ENCODE results near the gene SEZ6. TPM values are rescaled to one million over a fixed set of nuclear protein-coding genes. Genes with fewer than 3 reads are reported as not detected.

The SEZ6 gene
- total RNA-seq, 1 experiment from 2014 or later, result 0.52 TPM

DNA sequence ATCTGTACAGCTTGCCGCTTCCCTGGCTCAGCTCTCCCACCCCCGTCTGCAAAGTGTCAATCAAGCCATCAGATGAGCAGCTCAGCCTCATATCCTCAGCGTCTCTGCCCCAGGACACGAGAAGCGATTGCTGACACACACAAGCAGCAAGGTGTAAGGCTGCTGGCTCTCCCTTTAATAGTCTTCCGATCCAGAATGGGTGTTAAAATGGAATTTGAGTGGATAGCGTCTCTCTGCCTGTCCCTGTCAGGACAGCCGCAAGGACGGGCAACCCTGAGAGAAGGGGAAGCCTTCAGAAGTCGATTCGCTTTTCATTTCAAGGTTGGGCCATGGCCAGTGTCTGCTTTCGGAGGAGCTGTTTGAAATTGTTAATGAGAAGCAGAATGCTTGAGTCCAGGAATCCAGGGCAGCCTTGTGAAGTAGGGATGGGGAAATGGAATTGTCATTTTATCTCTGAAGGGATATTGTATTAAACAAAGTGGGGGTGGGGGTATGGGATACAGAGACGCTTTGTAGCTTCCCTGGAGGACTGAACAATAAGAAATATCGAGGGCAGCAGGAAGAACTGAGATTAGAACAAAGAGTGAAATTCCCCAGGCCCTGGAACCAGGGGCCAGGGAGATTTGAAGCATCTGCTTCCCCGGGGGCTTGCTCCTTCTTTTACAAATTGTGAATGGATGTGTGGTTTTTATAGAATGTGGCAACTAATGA lies 32.4 kb upstream of the SEZ6 start:
- DNase-seq (ENCODE audit: low spot score), result no peak

DNA sequence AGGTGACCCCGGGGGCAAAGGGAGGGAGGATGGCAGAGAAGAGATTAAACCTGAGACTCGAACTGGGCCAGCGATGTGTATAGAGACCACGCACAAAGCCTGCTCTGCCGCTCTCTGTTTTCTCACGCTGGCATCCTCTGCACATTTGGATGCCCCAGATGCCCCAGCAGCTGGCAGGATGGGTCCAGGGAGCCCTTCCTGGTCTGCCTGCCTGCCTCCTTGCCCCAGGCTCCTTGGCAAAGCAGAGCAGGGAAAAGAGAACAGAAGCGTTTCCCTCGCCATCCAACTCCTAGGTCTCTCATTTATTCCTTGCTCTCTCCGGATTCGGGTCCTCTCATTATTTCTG lies 31.9 kb upstream of the SEZ6 start:
- DNase-seq (ENCODE audit: low spot score), result no peak

DNA sequence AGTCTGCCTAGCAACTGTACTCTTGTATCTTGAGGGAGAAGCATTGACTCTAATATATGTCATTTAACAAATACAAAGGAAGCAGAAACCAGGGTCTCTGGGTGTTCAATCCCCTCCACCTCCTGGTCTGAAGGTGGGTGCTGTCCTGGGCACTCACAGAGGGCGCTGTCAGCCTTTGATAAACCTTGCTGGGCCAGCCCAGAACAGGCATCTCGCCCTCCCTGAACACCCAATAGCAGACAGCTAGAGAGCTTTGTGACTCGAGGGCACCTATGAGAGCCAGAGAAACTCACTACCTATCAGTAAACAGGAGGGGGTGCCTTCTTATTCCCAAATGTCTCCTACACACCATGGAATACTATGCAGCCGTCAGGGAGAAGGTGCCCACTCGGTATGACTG lies 30.8 kb upstream of the SEZ6 start:
- no peak for DNase-seq (ENCODE audit: low spot score)

DNA sequence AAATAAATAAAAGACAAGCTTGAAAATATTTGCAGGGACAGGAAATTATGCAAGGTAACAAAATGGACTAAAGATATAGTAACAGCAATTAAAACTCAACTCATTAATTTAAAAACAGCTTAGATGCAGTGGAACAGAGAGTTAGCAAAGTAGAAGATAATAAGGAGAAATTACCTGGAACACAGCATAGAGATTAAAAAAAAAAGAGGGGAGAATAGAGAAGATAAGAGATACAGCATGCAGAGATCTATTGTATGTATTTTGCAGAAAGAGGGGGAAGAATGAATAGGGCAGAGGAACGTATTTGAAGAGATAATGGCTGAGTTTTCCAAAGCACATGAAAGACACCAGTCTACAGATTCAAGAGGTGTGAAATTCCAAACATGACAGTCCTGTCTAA lies 28.7 kb upstream of the SEZ6 start:
- DNase-seq (ENCODE audit: low spot score), result no peak

DNA sequence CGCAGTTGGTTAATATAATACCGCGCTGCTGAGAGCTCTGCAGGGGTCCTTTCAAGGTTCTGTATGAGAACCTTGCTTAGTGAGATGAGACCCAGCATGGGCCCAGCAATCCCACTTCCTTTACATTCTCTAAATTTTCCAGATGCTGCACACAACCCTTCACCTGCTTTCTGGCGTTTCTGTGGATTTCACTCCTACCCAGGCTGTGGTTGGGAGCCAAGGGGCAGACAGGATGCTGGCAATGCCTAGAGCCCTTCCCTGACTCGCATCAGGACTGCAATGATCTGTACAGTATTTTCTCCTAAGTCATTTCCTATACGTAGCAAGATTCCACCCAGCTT lies 27.0 kb upstream of the SEZ6 start:
- DNase-seq (ENCODE audit: low spot score), result no peak

DNA sequence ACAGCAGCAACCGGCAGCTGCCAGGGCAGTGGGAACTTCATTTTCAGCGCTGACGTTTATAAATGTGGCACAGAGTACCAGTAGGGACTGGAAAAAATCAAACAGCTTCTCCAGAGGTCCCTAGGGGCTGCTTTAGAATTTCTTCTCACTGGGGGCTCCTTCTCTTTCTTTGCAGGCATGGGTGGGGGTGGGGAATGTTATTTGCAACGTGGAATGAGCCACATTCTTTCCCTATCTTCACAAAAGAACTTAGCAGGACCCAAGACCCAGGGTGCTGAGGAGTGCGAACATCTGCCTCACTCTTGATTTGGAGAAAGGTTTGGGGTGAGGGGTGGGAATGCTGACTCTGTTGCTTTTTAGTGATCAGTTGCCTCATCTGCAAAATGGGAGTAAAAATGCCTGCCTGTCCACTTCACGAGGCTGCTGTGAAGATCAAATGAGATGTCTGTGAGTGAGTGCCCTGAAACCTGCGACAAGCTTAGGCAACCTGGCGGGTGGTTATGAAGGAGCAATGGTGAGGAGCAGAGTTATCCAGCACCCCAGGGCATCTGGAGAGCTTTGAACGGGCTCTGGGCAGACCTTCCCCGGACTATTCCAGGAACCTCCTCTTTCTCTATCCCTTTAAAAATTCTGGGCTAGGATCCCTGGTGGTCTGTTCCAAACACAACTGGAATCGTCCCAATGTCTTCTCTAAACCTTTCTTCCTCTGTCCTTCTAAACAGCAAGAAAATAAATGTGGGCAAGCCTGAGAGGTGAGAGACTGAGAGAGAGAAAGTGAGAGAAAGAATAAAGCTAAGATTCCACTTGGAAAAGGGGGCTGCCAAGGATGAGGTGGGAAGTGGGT lies 26.4 kb upstream of the SEZ6 start:
- DNase-seq (ENCODE audit: low spot score), result no peak

DNA sequence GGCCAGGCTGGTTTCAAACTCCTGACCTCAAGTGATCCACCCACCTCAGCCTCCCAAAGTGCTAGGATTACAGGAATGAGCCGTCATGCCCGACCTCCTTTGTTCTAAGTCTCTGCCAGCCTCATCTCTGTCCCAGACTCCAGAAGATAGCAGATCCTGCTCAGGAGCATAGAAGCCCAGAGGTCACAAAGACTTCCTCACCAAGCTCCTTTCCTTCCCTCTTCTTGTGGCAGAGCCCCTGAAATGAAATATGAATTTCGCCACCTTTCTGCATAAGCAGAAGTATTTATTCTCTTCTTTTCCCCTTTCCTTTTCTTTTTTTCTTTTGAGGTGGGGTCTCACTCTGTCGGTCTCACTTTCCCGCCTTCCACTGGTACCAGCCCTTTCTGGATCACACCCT lies 25.7 kb upstream of the SEZ6 start:
- DNase-seq (ENCODE audit: low spot score), result no peak

DNA sequence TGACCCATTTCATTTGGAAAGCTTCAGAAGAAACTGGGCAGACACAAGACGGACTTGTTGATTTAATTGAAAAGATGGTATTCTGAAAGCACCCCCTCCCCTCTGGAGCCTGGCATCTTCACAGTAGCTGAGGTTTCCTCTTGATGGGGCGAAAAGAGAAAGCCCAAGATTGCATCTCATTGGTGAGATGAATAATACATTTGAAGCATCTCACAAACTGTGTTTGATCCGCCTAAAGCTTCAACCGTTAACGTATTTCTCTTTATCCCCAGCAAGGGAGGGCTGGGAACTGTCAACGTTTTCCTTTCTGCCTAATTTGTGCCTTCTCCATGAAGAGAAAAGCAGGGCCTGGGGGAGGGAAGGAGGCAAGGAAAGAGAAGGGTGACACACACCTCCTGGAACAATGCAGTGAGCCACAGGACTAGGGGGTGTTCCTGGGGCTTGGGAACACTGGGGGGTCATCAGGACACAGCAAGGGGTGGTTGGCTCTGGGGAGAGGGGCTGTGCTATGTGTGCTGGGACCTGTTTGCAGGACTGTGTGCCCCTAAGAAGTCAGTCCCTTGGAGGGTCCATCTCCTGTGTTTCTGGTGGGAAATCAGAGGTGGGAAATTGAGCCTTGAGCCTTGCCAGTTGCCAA lies 18.6 kb upstream of the SEZ6 start:
- DNase-seq (ENCODE audit: low spot score), result no peak

DNA sequence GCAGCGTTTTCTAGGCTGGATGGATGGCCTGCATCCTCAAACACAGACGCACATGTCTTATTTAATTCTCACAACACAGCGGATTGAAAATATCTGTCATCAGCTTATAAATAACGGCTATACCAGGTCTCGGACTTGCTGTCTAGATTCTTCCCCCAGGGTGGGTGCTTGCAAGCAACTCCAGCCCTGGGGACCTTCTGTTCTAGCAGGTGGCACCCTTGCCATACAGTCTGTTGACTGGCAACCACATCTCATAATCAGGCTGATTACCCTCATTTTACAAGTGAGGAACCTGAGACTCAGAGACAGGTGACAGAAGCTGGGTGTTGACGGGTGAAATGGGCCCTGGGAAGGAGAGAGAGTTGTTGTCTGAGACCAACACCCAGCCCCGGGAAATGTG lies 16.2 kb upstream of the SEZ6 start:
- no peak for DNase-seq (ENCODE audit: low spot score)

DNA sequence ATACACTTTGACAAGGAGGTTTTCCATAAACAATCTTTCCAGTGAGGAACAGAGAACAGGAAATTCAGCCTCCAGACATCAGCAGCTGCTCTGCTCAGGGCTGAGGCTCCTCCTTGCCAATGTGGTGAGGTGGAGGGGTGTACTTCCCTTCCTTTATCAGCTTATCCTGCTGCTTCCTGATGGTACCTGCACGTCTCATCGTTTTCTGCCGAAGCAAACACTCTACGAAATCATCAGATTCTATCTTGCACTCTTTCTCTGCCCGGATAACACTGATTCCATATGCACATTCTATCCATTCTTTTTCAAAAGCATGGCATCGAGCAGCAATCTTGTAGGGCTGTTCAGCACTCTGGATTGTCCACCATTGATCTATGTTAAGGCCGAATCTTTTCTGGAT lies 15.4 kb upstream of the SEZ6 start:
- no peak for DNase-seq (ENCODE audit: low spot score)

DNA sequence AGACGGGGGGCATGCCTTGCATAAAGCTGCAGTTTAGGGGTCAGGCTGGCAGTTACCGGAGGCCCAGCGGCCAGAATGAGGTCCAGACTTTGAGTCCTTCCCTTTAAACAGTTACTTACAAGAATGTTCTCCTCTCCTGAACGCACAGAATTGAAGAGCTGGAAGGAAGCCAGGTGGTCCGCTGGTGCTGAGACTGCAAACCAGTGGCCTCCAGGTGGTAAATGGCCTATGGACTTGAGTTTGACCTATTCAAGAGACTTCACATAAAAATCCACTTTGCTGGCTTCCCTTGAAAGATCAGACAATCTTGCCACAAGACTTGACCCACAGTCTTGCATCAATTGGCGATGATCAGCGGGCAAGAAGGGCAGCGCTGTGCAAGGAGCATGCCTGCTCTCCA lies 14.7 kb upstream of the SEZ6 start:
- no peak for DNase-seq (ENCODE audit: low spot score)

DNA sequence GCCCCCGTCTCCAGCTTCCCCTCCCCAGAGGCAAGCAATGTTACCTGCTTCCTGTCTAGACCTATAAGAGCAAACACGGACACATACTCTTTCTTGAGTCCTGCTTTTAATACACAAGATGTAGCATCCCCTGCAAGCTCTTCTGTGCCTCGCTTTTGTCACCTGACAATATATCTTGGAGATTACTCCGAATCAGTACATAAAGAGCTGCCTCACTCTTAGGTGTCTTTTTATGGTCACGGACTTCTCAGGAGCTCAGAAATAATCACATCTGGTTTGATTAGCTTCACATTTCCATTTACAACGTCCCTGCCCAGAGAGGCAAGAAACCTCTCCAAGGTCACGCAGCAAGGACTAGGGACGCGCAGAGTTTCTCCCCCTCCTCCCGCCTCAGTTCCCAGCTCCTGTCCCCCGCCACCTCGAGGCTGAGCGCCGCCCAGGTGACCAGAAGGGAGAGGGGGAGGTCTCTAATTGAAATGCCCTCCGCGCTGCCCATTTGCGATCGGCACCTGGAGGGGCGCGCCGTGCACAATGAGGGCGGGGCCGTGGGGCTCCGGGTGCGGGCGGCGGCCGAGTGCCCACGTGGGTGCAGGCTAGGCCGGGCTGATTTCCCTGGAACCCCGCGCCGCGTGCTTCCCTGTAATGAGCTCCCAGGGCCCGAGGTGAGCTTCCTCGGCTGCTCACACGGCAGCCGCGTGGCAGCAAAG lies 13.8 kb upstream of the SEZ6 start:
- DNase-seq (ENCODE audit: low spot score), result no peak

DNA sequence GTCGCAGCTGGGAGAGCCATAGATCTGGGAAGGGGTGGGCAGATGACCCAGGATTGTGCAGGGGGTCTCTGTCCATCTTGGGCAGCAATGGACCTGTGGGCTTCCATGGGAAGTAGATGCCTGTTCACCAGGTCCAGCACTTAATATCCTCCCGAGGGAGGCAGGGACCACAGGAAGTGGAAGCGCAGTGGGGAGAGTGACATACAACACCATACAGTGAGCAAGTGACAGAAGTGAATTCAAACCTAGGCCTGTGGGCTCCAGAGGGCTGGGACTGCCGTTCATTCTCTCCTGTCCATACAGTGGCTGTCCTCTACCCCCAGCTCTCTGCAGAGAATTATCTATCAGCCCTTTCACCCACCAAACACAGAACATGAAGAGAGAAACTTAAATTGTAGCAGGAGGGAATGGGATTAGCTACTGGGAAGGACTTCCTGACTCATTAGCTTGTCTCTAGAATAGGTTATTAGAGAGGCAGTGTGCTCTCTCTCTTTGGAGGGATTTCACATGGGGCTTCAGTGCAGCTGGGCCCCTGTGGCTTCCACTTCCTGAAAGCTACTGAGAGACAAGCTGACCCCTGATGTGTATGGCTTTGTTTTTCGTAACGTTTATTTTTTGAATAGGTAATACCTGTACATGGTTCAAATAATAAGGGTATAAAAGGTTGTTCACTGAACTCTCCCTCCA lies 13.1 kb upstream of the SEZ6 start:
- no peak for DNase-seq (ENCODE audit: low spot score)

DNA sequence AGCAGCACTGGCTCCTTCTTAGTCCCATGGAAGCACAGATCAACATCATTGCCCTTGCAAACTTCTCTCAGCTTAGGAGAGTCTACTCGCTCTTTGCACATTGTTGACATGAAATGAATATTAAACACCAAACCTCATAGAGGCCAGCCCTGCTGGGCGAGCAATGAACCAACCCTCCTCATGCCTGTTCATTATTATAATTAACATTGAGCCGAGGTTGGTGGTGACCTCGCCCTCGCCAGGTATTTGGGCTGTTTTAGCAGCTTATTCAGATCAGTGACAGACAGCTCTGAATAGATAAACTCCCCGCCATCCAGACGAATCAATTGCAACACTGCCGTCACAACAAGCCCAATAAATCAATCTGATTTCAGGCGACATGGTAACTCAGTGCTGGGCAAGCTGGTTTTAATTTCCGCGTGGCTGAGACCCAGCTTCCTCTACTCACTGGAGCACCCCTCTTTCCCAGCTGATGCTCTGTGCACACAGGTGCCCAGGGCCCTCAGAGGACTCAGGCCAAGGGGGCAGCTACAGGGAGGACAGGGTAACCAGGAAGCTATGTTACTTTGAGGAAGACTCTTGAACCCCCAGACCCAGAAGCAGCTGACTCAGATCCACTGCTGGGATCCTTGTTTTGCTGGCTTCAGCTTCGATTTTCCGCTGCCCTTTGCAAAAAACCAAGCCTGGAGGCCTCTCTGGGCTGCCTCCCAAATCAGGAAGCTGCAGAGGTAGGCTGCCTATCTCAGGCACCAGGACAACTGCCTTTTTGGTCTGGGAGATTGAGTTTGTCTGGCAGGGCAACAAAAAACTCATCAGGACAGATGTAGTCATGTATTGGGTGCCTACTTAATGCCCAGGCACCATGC lies 10.7 kb upstream of the SEZ6 start:
- DNase-seq (ENCODE audit: low spot score), result no peak

DNA sequence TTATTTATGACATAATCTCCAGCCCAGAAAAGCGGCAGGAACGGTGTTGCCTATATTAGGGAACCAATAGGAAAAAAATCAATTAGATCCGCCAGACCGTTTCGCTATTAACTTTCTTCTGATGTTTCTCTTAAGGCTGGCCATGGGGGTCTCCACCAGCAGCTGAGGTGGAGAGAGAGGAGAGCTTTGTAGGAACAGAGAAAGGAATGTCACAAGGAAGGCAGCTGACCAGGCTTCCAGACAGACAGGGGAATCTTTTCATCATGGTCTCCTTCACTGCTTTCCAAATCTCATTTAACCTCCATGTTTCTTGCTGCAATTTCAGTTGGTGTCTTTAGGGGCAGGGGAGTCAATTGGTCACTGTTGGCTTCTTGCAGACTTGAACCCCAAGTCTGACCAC lies 8.9 kb upstream of the SEZ6 start:
- DNase-seq (ENCODE audit: low spot score), result no peak

DNA sequence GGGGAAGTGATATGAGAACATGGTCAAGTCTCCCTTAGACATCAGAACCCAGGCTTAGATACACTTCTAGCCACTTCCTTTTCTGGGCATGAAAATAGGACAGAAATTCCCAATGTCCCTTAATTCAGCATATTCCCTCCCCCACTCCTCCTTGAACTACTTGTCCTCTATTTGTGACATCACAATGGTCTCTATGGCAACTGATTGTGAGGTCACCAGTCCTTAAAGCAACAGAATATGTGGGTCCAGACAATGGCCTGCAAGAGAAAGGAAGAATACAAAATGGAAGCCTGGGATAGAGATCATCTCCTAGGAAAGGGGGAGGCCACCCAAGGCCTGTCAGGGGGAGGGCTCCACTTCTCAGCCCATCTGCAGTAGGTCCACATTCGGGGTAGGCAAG lies 6.7 kb upstream of the SEZ6 start:
- no peak for DNase-seq (ENCODE audit: low spot score)

DNA sequence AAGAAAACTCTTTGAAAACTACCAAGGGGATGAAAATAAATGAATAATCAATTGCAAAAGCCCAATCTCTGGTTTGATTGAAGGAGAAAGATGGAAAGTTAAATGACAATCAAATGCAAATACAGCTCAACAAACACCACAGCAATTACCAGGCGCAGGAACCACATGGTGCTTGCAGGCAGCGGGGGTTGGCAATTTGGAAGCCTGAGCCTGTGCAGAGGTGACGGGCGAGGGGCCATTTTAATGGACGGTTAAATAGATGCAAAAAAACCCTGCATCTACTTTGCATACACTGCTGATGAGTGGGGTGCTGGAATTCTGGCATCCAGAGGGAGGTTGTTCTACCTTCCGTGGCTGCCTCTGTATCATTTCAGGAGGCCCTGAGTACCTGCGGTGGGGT lies 4.8 kb upstream of the SEZ6 start:
- no peak for DNase-seq (ENCODE audit: low spot score)

DNA sequence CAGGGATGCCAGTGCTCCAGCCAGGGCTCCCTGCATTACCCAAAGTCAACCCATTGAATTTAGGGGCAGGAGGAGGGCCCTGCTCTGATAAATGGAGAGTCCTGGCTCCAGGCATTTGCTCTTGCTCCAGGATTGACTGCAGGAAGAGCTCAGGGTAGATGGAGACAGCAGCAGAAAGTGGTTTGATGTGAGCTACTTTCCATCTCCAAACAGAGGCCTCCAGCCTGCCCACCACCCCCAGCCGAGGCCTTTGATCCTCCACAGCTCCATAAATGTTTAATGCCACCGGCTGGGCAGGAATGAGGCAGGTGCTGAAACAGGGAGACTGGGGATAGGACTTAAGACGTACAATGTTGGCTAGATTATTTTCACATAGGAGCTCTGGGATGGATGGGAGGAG lies 4.3 kb upstream of the SEZ6 start:
- no peak for DNase-seq (ENCODE audit: low spot score)

DNA sequence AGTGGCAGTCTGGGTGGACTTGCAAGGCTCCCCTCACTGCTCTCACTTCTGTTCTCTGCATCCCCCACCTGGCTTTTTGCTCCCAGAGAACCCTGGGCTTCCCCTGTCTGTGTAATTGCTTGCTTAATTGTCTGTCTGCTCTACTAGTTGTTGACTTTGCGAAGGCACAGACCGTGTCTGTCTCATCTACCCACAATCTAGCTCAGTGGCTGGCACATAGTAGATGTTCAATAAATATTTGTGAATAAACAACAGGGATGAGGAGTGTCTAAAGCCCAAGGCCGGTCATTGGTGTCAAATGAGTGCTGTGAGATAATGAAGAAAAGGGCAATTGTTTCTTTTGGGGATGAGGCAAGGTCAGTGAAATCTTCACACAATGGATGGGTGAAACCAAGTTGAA lies 2.8 kb upstream of the SEZ6 start:
- DNase-seq (ENCODE audit: low spot score), result no peak

DNA sequence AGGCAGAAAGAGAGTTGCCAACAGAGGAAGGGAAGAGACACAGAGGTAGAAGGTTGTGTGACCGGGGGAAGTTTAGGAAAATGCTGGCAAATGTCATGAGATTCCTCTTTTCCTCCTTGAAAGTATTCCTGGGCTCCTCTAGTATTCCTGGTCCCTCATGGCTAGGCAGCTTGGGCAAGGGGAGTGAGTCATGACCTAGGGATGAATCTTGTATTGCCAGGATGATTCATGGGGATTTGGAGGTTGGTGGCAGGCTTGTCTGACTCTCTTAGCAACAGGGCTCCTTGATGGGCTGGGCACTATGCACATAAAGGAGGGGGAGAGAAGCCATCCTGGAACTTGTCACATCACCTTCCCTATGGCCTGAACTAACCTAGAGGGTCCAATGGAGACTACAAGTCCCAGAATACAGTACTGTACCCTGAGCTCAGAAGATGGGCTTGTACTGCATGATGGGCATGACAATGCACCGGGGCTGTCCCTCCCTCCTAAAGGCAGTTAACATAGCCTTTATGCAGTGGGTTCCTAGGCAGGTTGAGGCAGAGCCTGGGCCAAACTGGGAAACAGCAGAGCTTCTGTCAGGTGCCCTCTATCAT lies 2.1 kb upstream of the SEZ6 start:
- peak; percentile 91 for DNase-seq (ENCODE audit: low spot score)

DNA sequence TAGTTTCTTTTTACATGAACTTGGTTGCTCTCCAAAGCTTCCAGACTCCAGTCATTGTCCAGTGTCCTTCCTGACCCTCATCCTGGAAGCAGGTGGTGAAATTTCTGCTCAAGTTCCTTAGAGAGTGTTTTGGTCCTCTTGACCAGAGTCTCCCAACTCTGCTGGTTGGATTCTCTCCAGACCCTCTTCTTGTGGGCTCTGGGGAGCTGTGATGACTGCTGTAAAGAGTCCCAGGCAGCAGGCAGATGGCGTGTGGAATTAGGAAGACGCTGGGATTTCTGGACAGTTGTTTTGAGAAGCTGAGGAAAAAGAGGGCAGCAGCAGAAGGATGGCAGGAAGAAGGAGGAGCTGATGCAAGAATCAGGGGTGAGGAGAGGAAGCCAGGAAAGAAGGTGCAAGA lies 1.6 kb upstream of the SEZ6 start:
- no peak for DNase-seq (ENCODE audit: low spot score)

All from A172 (cell line).